ENCODE data around the gene NEXMIF.
"Not testable (repeated sequence)": the region's sequence is repeated elsewhere in the genome, so short reads cannot be mapped to it uniquely, and the experiment has no call there.

The NEXMIF gene

GRCh38 chrX:74925225-74926088 lies at the start of gene NEXMIF:
NEXMIF (minus strand) TSS chrX:74925452.
- DNase-seq = peak; percentile 61

GRCh38 chrX:74961962-74962361 lies 36.7 kb upstream of the NEXMIF start:
- DNase-seq = not testable (repeated sequence)

- no peak for DNase-seq
Observed at GRCh38 chrX:74949717-74950116, 24.5 kb upstream of the NEXMIF start.

GRCh38 chrX:74940414-74940813 lies 15.2 kb upstream of the NEXMIF start:
- no peak for DNase-seq

GRCh38 chrX:74931214-74931613 lies 6.0 kb upstream of the NEXMIF start:
- no peak for DNase-seq

- DNase-seq = peak; percentile 61
Observed at GRCh38 chrX:74924449-74925224, 615 bp downstream of the NEXMIF start.

GRCh38 chrX:74923942-74924448 lies 1.3 kb downstream of the NEXMIF start:
- DNase-seq = no peak

- peak; percentile 43 for DNase-seq
Observed at GRCh38 chrX:74922922-74923543, 2.2 kb downstream of the NEXMIF start.

GRCh38 chrX:74911494-74911893 lies 13.8 kb downstream of the NEXMIF start:
- no peak for DNase-seq

GRCh38 chrX:74906417-74906816 lies 18.8 kb downstream of the NEXMIF start:
- no peak for DNase-seq

GRCh38 chrX:74902806-74903205 lies 22.4 kb downstream of the NEXMIF start:
- DNase-seq = no peak

- no peak for DNase-seq
Observed at GRCh38 chrX:74892561-74892960, 32.7 kb downstream of the NEXMIF start.

- DNase-seq = no peak
Observed at GRCh38 chrX:74890676-74891430, 34.4 kb downstream of the NEXMIF start.

GRCh38 chrX:74882383-74882782 lies 42.9 kb downstream of the NEXMIF start:
- not testable (repeated sequence) for DNase-seq

- DNase-seq = no peak
Observed at GRCh38 chrX:74865725-74866124, 59.5 kb downstream of the NEXMIF start.

- no peak for DNase-seq
Observed at GRCh38 chrX:74853255-74853654, 72.0 kb downstream of the NEXMIF start.

GRCh38 chrX:74835566-74835965 lies 89.7 kb downstream of the NEXMIF start:
- no peak for DNase-seq

GRCh38 chrX:74819797-74820196 lies 105.5 kb downstream of the NEXMIF start:
- not testable (repeated sequence) for DNase-seq

- DNase-seq = no peak
Observed at GRCh38 chrX:74814681-74815080, 110.6 kb downstream of the NEXMIF start.

GRCh38 chrX:74804574-74804973 lies 120.7 kb downstream of the NEXMIF start:
- no peak for DNase-seq

GRCh38 chrX:74800062-74800461 lies 125.2 kb downstream of the NEXMIF start:
- DNase-seq = no peak

- DNase-seq = no peak
Observed at GRCh38 chrX:74797338-74797887, 127.8 kb downstream of the NEXMIF start.
